HG02938 (cell line): ENCODE data around the gene MDFIC.

ENCODE experiments used
- ATAC-seq: cut with Tn5 transposase; IDR thresholded peaks from one replicate; pipeline ENCODE4 v1.9.1; 2021; ENCODE audit warnings: mild to moderate bottlenecking, moderate library complexity; ENCODE audit not compliant: unreplicated experiment

The MDFIC gene

GRCh38 chr7:114949231-114949630 is 27.3 kb downstream of the MDFIC start:
- no peak for ATAC-seq

- ATAC-seq, result no peak
These were observed 30.4 kb downstream of the MDFIC start for GRCh38 chr7:114952296-114952695.

GRCh38 chr7:114953724-114954123 is 31.8 kb downstream of the MDFIC start:
- ATAC-seq, result no peak

- ATAC-seq, result peak; percentile 68
These were observed 34.8 kb downstream of the MDFIC start for GRCh38 chr7:114956702-114957101.

- no peak for ATAC-seq
These were observed 35.5 kb downstream of the MDFIC start for GRCh38 chr7:114957444-114957843.

- peak; percentile 86 for ATAC-seq
These were observed 38.0 kb downstream of the MDFIC start for GRCh38 chr7:114959931-114960330.

- no peak for ATAC-seq
These were observed 40.5 kb downstream of the MDFIC start for GRCh38 chr7:114962441-114962840.

- ATAC-seq, result no peak
These were observed 44.3 kb downstream of the MDFIC start for GRCh38 chr7:114966156-114966555.

GRCh38 chr7:114969096-114969495 is 47.2 kb downstream of the MDFIC start:
- no peak for ATAC-seq

- no peak for ATAC-seq
These were observed 48.4 kb downstream of the MDFIC start for GRCh38 chr7:114970308-114970707.

- no peak for ATAC-seq
These were observed 48.8 kb downstream of the MDFIC start for GRCh38 chr7:114970732-114971131.

- peak; percentile 32 for ATAC-seq
These were observed 50.7 kb downstream of the MDFIC start for GRCh38 chr7:114972567-114972966.

GRCh38 chr7:114973147-114973546 is 51.3 kb downstream of the MDFIC start:
- ATAC-seq, result no peak

GRCh38 chr7:114975401-114975800 is 53.5 kb downstream of the MDFIC start:
- no peak for ATAC-seq

- no peak for ATAC-seq
These were observed 54.8 kb downstream of the MDFIC start for GRCh38 chr7:114976666-114977065.

- ATAC-seq, result no peak
These were observed 55.4 kb downstream of the MDFIC start for GRCh38 chr7:114977277-114977676.

- ATAC-seq, result no peak
These were observed 57.5 kb downstream of the MDFIC start for GRCh38 chr7:114979388-114979787.

GRCh38 chr7:114979803-114980507 is 58.1 kb downstream of the MDFIC start:
- ATAC-seq, result no peak

GRCh38 chr7:114981323-114981722 is 59.4 kb downstream of the MDFIC start:
- ATAC-seq, result no peak

- ATAC-seq, result no peak
These were observed 63.3 kb downstream of the MDFIC start for GRCh38 chr7:114985116-114985715.

GRCh38 chr7:114986190-114987180 is 64.6 kb downstream of the MDFIC start:
- no peak for ATAC-seq
